Left kidney (tissue), 2 donors: ENCODE measurements around the gene RHBG. TPM values are rescaled to one million over a fixed set of nuclear protein-coding genes. Genes with fewer than 3 reads are reported as not detected.
"Not testable (repeated sequence)": the region's sequence is repeated elsewhere in the genome, so short reads cannot be mapped to it uniquely, and the experiment has no call there.

Experiments
- DNase-seq: peaks from one replicate; pipeline ENCODE4 v3.0.0-alpha.2; 2013
- polyA plus RNA-seq: library from polyadenylated mRNA; unstranded; fragments of 120-200 nt; gene quantifications from one replicate; pipeline ENCODE4 v1.2.1, GENCODE V29; 2013; ENCODE audit not compliant: insufficient read length

RHBG gene
- polyA plus RNA-seq, 1 donor: 16.0 TPM

- DNase-seq: no peak
Observed at GRCh38 chr1:156360534-156360933, 8.5 kb upstream of the RHBG start.

- DNase-seq: no peak
Observed at GRCh38 chr1:156365754-156366153, 3.3 kb upstream of the RHBG start.

- DNase-seq: no peak
Observed at GRCh38 chr1:156366378-156367166, 2.4 kb upstream of the RHBG start.

- no peak for DNase-seq
Observed at GRCh38 chr1:156367383-156368156, 1.4 kb upstream of the RHBG start.

GRCh38 chr1:156368157-156368658 lies 803 bp upstream of the RHBG start:
- no peak for DNase-seq

- not testable (repeated sequence) for DNase-seq
Observed at GRCh38 chr1:156369685-156370286, 775 bp downstream of the RHBG start.

- peak; percentile 58 for DNase-seq
Observed at GRCh38 chr1:156371553-156372264, 2.7 kb downstream of the RHBG start.

- no peak for DNase-seq
Observed at GRCh38 chr1:156372265-156372586, 3.2 kb downstream of the RHBG start.

- no peak for DNase-seq
Observed at GRCh38 chr1:156372876-156373275, 3.9 kb downstream of the RHBG start.

GRCh38 chr1:156373546-156373945 lies 4.5 kb downstream of the RHBG start:
- no peak for DNase-seq

- no peak for DNase-seq
Observed at GRCh38 chr1:156376146-156376545, 7.1 kb downstream of the RHBG start.

- DNase-seq: no peak
Observed at GRCh38 chr1:156376958-156377919, 8.2 kb downstream of the RHBG start.

GRCh38 chr1:156378557-156378956 lies 9.5 kb downstream of the RHBG start:
- DNase-seq: no peak

- DNase-seq: no peak
Observed at GRCh38 chr1:156379420-156380165, 10.6 kb downstream of the RHBG start.

GRCh38 chr1:156382561-156382960 lies 13.6 kb downstream of the RHBG start:
- DNase-seq: no peak

- DNase-seq: peak; percentile 39
Observed at GRCh38 chr1:156383023-156383422, 14.0 kb downstream of the RHBG start.

- DNase-seq: no peak
Observed at GRCh38 chr1:156384007-156384406, 15.0 kb downstream of the RHBG start.

- DNase-seq: no peak
Observed at GRCh38 chr1:156384658-156385057, 15.6 kb downstream of the RHBG start.

GRCh38 chr1:156385534-156386031 lies 16.6 kb downstream of the RHBG start:
- DNase-seq: peak; percentile 61
